Measurements from ENCODE around the gene BTF3L4.
"Not testable (repeated sequence)": the region's sequence is repeated elsewhere in the genome, so short reads cannot be mapped to it uniquely, and the experiment has no call there.

DNA sequence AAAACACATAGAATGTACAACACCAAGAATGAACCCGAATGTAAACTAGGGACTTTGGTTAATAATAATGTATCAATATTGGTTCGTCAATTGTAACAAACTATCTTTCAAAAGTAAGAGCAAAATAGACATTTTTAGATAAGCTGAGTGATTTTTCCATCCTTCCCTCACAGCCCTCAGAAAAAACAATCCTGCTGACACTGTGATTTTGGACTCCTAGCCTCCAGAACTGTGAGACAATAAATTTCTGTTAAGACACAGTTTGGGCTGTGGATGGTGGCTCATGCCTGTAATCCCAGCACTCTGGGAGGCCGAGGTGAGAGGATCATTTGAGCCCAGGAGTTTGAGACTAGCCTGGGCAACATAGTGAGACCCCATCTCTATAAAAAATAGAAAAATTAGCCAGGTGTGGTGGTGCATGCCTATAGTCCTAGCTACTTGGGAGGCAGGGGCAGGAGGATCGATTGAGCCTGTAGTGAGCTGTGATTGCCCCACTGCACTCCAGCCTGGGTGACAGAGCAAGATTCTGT is 10.4 kb upstream of the BTF3L4 start:
- TF ChIP-seq NFYB (CRISPR knock-in tag; conservative IDR thresholded peaks at IDR 0.05; ENCODE audit: low read depth); JUN (CRISPR knock-in tag; IDR thresholded peaks at IDR 0.05); NFE2L1 (CRISPR knock-in tag; IDR thresholded peaks at IDR 0.05): not testable (repeated sequence)
- TF ChIP-seq, protein P1, sequence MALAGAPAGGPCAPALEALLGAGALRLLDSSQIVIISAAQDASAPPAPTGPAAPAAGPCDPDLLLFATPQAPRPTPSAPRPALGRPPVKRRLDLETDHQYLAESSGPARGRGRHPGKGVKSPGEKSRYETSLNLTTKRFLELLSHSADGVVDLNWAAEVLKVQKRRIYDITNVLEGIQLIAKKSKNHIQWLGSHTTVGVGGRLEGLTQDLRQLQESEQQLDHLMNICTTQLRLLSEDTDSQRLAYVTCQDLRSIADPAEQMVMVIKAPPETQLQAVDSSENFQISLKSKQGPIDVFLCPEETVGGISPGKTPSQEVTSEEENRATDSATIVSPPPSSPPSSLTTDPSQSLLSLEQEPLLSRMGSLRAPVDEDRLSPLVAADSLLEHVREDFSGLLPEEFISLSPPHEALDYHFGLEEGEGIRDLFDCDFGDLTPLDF (CRISPR knock-in tag; IDR thresholded peaks at IDR 0.05): not testable (repeated sequence)
- TF ChIP-seq, protein P2, sequence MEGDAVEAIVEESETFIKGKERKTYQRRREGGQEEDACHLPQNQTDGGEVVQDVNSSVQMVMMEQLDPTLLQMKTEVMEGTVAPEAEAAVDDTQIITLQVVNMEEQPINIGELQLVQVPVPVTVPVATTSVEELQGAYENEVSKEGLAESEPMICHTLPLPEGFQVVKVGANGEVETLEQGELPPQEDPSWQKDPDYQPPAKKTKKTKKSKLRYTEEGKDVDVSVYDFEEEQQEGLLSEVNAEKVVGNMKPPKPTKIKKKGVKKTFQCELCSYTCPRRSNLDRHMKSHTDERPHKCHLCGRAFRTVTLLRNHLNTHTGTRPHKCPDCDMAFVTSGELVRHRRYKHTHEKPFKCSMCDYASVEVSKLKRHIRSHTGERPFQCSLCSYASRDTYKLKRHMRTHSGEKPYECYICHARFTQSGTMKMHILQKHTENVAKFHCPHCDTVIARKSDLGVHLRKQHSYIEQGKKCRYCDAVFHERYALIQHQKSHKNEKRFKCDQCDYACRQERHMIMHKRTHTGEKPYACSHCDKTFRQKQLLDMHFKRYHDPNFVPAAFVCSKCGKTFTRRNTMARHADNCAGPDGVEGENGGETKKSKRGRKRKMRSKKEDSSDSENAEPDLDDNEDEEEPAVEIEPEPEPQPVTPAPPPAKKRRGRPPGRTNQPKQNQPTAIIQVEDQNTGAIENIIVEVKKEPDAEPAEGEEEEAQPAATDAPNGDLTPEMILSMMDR (IDR thresholded peaks at IDR 0.05): not testable (repeated sequence)
- TF ChIP-seq, protein P3, sequence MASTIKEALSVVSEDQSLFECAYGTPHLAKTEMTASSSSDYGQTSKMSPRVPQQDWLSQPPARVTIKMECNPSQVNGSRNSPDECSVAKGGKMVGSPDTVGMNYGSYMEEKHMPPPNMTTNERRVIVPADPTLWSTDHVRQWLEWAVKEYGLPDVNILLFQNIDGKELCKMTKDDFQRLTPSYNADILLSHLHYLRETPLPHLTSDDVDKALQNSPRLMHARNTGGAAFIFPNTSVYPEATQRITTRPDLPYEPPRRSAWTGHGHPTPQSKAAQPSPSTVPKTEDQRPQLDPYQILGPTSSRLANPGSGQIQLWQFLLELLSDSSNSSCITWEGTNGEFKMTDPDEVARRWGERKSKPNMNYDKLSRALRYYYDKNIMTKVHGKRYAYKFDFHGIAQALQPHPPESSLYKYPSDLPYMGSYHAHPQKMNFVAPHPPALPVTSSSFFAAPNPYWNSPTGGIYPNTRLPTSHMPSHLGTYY (CRISPR knock-in tag; IDR thresholded peaks at IDR 0.05): not testable (repeated sequence)
